Fibroblast of the aortic adventitia (primary cell): ENCODE results near the gene ENPP5. TPM values are rescaled to one million over a fixed set of nuclear protein-coding genes. Genes with fewer than 3 reads are reported as not detected.

Source experiments
- DNase-seq: peaks from one replicate; pipeline ENCODE4 v3.0.0-alpha.2; 2010; ENCODE audit warnings: low read depth
- H3K4me3 ChIP-seq: 2 replicates; pipeline ENCODE4 v1.5.1; 2011; ENCODE audit warnings: low read depth, mild to moderate bottlenecking, control low read depth, low read length, moderate library complexity
- CTCF ChIP-seq: IDR thresholded peaks from 2 replicates; pipeline ENCODE4 v1.5.1; 2011; ENCODE audit warnings: mild to moderate bottlenecking, low read length, control low read depth, inconsistent platforms; ENCODE audit not compliant: insufficient read depth
- total RNA-seq: library from RNA; depleted of rRNA; stranded (reverse); fragments of >200 nt; gene quantifications from 2 replicates; pipeline ENCODE4 v1.2.3, GENCODE V29; 2012; ENCODE audit warnings: low replicate concordance

Gene ENPP5
- total RNA-seq, 1 donor = 0.36 TPM

GRCh38 chr6:46215213-46215612 lies 44.4 kb upstream of the ENPP5 start:
- no peak for DNase-seq
- TF ChIP-seq CTCF = no peak
- H3K4me3 ChIP-seq = no peak overlapping the region

GRCh38 chr6:46211917-46212316 lies 41.1 kb upstream of the ENPP5 start:
- DNase-seq = no peak
- H3K4me3 ChIP-seq = no peak overlapping the region
- TF ChIP-seq CTCF = no peak

GRCh38 chr6:46210294-46210693 lies 39.5 kb upstream of the ENPP5 start:
- no peak for TF ChIP-seq CTCF
- H3K4me3 ChIP-seq = no peak overlapping the region
- DNase-seq = no peak

GRCh38 chr6:46208303-46208702 lies 37.5 kb upstream of the ENPP5 start:
- TF ChIP-seq CTCF = no peak
- no peak overlapping the region for H3K4me3 ChIP-seq
- no peak for DNase-seq

GRCh38 chr6:46207174-46207573 lies 36.4 kb upstream of the ENPP5 start:
- H3K4me3 ChIP-seq = no peak overlapping the region
- TF ChIP-seq CTCF = no peak
- DNase-seq = no peak

GRCh38 chr6:46204880-46205650 lies 34.3 kb upstream of the ENPP5 start:
- no peak overlapping the region for H3K4me3 ChIP-seq
- DNase-seq = no peak
- no peak for TF ChIP-seq CTCF
